ENCODE measurements around the gene SIVA1.
"Not testable (repeated sequence)": the region's sequence is repeated elsewhere in the genome, so short reads cannot be mapped to it uniquely, and the experiment has no call there.

Gene SIVA1

GRCh38 chr14:104744484-104744883 lies 8.5 kb upstream of the SIVA1 start:
- intact Hi-C loops (cut with DNase I): no loop called here
- no peak for DNase-seq

GRCh38 chr14:104745431-104745830 lies 7.5 kb upstream of the SIVA1 start:
- DNase-seq: no peak
- intact Hi-C loops (cut with DNase I): no loop called here

- DNase-seq: peak in 1 of 42 donors; percentile 2
- intact Hi-C loops (cut with DNase I): no loop called here
Measured at GRCh38 chr14:104746071-104746545, 6.8 kb upstream of the SIVA1 start.

GRCh38 chr14:104746934-104747481 lies 5.9 kb upstream of the SIVA1 start:
- intact Hi-C loops (cut with DNase I): no loop called here
- peak in 13 of 42 donors; percentile 3 to 84 (median 57) for DNase-seq

GRCh38 chr14:104747876-104748275 lies 5.1 kb upstream of the SIVA1 start:
- intact Hi-C loops (cut with DNase I): no loop called here

GRCh38 chr14:104749111-104749649 lies 3.8 kb upstream of the SIVA1 start:
- peak; percentile 33 to 90 (median 75) for DNase-seq
- intact Hi-C loops (cut with DNase I): no loop called here

More at GRCh38 chr14:104747876-104748275, 5.1 kb upstream of the SIVA1 start:
- DNase-seq: peak in 1 of 42 donors; percentile 2

- intact Hi-C loops (cut with DNase I): no loop called here
- DNase-seq: no peak
Measured at GRCh38 chr14:104750056-104750752, 2.7 kb upstream of the SIVA1 start.

- intact Hi-C loops (cut with DNase I); DNase-seq: not testable (repeated sequence)
Measured at GRCh38 chr14:104750753-104751057, 2.2 kb upstream of the SIVA1 start.

- DNase-seq: peak in 2 of 42 donors; percentile 30 to 36
- intact Hi-C loops (cut with DNase I): no loop called here
Measured at GRCh38 chr14:104751539-104752422, 1.2 kb upstream of the SIVA1 start.

GRCh38 chr14:104752423-104752734 lies 568 bp upstream of the SIVA1 start:
- intact Hi-C loops (cut with DNase I): no loop called here
- DNase-seq: peak in 1 of 42 donors; percentile 94

GRCh38 chr14:104753528-104754212 lies 723 bp downstream of the SIVA1 start:
- DNase-seq: peak in 1 of 42 donors; percentile 23
- intact Hi-C loops (cut with DNase I): no loop called here

- intact Hi-C loops (cut with DNase I): no loop called here
- no peak for DNase-seq
Measured at GRCh38 chr14:104754213-104754851, 1.4 kb downstream of the SIVA1 start.

GRCh38 chr14:104755621-104756020 lies 2.7 kb downstream of the SIVA1 start:
- no peak for DNase-seq
- intact Hi-C loops (cut with DNase I): no loop called here

GRCh38 chr14:104756477-104757237 lies 3.7 kb downstream of the SIVA1 start:
- DNase-seq: no peak
- intact Hi-C loops (cut with DNase I): no loop called here

- no peak for DNase-seq
- intact Hi-C loops (cut with DNase I): no loop called here
Measured at GRCh38 chr14:104757238-104757585, 4.3 kb downstream of the SIVA1 start.

- intact Hi-C loops (cut with DNase I): no loop called here
- DNase-seq: no peak
Measured at GRCh38 chr14:104757681-104758392, 4.9 kb downstream of the SIVA1 start.
